Colonic mucosa (tissue), 4 donors: ENCODE results near the gene ADK. TPM values are rescaled to one million over a fixed set of nuclear protein-coding genes. Genes with fewer than 3 reads are reported as not detected.

ENCODE experiments used
- DNase-seq: peaks from one replicate; pipeline ENCODE4 v3.0.0-alpha.2; 2020
- H3K27ac ChIP-seq: fragments of 200-600 bp; one replicate; pipeline ENCODE4 v1.8.0; 2021
- H3K27me3 ChIP-seq: fragments of 200-600 bp; one replicate; pipeline ENCODE4 v1.8.0; 2021
- H3K36me3 ChIP-seq: fragments of 200-600 bp; one replicate; pipeline ENCODE4 v1.8.0; 2021
- H3K4me1 ChIP-seq: fragments of 200-600 bp; one replicate; pipeline ENCODE4 v1.8.0; 2021; ENCODE audit warnings: mild to moderate bottlenecking
- H3K4me3 ChIP-seq: fragments of 200-600 bp; one replicate; pipeline ENCODE4 v1.8.0; 2021
- H3K9ac ChIP-seq, 2 donors: one replicate each; pipeline ENCODE4 v1.7.0; 2013; ENCODE audit warnings: control low read depth in 2 of 2, low read depth in 2 of 2, low read length in 2 of 2
- H3K9me3 ChIP-seq: fragments of 200-600 bp; one replicate; pipeline ENCODE4 v1.8.0; 2021
- CTCF ChIP-seq: fragments of 200-600 bp; IDR thresholded peaks from one replicate; pipeline ENCODE4 v1.8.0; 2022; ENCODE audit warnings: antibody characterized with exemption, mild to moderate bottlenecking
- intact Hi-C: fragments of 100-400 bp; cut with DNase I; formaldehyde crosslinking; loops from one replicate; pipeline ENCODE4 v1.14.1; 2022
- total RNA-seq, 2 donors: library from RNA; stranded (reverse); fragmentation: NEBNext Ultra II Directional in 1 of 2; extraction: Animal tissue kit (Norgen Biotek cat#: 25700) in 1 of 2; gene quantifications; one replicate each; pipeline ENCODE4 v1.2.1, GENCODE V29; 2021
- donor health status: healthy.
- donor health status: DM: no; HTN: no; CAD: no.
- donor health status: DM: no; HTN: no; CAD: no.

ADK gene
- total RNA-seq, 2 donors from 2014 or later = 20.2 to 27.6 TPM

DNA sequence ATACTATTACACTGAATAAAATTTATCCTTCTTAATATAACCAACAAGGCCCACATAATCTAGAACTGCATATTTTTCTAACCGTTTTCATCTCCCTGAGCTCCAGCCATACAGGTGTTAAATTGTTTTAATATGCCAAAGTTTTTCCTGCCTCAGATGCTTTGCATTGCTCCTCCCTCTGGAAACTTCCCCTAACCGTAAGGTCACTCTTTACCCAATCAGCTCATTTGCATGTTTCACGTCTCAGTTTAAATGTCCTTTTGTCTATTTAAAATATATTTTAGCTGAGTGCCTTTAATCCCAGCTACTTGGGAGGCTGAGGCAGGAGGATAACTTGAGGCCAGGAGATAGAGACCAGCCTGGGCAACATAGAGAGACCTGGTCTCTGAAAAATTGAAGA, 228.5 kb downstream of the ADK start:
- no peak overlapping the region for H3K27ac ChIP-seq
- H3K36me3 ChIP-seq = no peaks in the 10 kb centered on the region
- H3K4me3 ChIP-seq = no peak overlapping the region
- no peak overlapping the region for H3K9ac ChIP-seq
- TF ChIP-seq CTCF = no peak
- H3K9me3 ChIP-seq = no peaks in the 10 kb centered on the region
- no peaks in the 10 kb centered on the region for H3K4me1 ChIP-seq
- no peak for DNase-seq
- intact Hi-C loops = no loop called here
- H3K27me3 ChIP-seq = no peaks in the 10 kb centered on the region

DNA sequence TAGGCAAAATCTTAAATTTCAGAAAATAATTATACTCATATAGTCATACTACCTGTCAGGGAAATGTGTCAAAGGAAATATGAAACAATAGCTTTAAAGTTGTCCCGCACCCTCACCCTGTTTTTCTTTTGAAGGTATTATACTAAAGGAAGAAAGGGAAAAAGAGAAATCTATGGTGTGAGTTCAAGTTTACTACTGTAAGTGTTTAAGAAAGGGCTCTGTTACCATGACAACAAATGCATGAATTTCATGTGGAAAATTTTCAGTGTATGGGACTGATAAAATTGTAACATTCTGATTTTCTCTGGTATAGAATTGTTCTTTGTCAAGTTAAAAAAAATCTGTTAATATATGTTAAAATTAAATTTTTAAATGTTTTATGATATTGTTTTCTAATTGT, 229.8 kb downstream of the ADK start:
- TF ChIP-seq CTCF = no peak
- Histone ChIP-seq H3K27ac (no peak overlapping the region), H3K36me3 (no peaks in the 10 kb centered on the region)

DNA sequence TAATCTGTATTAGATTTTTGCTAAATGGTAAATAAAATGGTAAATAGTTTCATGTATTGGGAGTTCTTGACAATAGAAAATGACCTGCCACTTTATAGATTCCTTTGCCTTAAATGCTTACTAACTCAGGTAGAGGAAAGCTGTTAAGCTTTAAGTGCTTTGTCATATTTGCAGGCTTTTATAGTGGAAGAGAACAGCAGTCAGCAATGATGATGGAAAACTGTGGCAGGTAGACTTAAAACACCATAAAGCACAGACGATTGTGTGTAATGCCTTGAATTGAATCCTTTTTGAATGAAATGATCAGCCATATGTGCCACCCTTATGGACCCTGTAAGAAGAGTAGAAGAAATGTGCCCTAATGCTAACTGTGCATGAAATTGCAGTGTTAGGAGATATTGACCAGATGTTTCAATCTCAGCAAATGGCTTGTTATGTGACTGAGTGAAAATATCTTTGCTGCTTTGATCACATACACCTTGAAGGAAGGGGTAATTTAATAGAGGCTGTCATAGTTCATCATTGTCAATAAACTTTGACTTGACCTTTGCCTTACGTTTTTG, 230.4 kb downstream of the ADK start:
- H3K4me3 ChIP-seq = no peak overlapping the region
- H3K27ac ChIP-seq = no peak overlapping the region
- no peaks in the 10 kb centered on the region for H3K36me3 ChIP-seq
- no peaks in the 10 kb centered on the region for H3K9me3 ChIP-seq
- H3K9ac ChIP-seq = no peak overlapping the region
- intact Hi-C loops = no loop called here
- no peaks in the 10 kb centered on the region for H3K27me3 ChIP-seq
- no peak for TF ChIP-seq CTCF
- no peak for DNase-seq
- H3K4me1 ChIP-seq = no peaks in the 10 kb centered on the region

More for the DNA sequence above, 229.8 kb downstream of the ADK start:
- Histone ChIP-seq H3K27me3 (no peaks in the 10 kb centered on the region), H3K9ac (no peak overlapping the region), H3K4me3 (no peak overlapping the region), H3K4me1 (no peaks in the 10 kb centered on the region), H3K9me3 (no peaks in the 10 kb centered on the region)
- no peak for DNase-seq
- intact Hi-C loops = no loop called here

DNA sequence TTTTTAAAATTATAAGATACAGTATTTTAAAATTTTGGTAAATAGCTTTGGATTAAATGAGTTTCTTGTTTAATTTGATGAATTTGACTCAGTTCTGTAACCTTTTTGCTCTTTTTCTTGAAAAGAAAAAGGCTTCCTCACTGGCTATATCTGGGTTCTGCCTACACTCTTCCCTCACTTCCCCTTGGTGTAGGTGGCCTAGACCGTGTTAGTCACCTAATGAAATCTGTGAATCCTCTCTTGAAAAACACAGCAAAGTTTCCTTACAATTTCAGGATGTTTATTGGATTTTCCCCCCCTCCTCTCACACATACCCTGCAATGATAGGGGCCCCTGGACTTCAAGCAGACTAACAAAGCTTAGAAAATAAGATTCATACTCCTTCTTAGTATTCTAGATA, 231.6 kb downstream of the ADK start:
- Histone ChIP-seq H3K36me3 (no peaks in the 10 kb centered on the region), H3K27ac (no peak overlapping the region), H3K4me3 (no peak overlapping the region), H3K27me3 (no peaks in the 10 kb centered on the region), H3K4me1 (no peaks in the 10 kb centered on the region), H3K9me3 (no peaks in the 10 kb centered on the region), H3K9ac (no peak overlapping the region)
- no peak for DNase-seq
- intact Hi-C loops = no loop called here
- TF ChIP-seq CTCF = no peak

- no peak for DNase-seq
- H3K27me3 ChIP-seq = no peaks in the 10 kb centered on the region
- no peak overlapping the region for H3K9ac ChIP-seq
- intact Hi-C loops = no loop called here
- H3K27ac ChIP-seq = no peak overlapping the region
- no peaks in the 10 kb centered on the region for H3K9me3 ChIP-seq
- H3K4me3 ChIP-seq = no peak overlapping the region
- no peaks in the 10 kb centered on the region for H3K4me1 ChIP-seq
- H3K36me3 ChIP-seq = no peaks in the 10 kb centered on the region
- no peak for TF ChIP-seq CTCF
Measured at GRCh38 chr10:74383642-74384041, 232.6 kb downstream of the ADK start.
